Mammary epithelial cell (primary cell): ENCODE data around the gene OSBPL2.

Experiments
- EZH2 ChIP-seq: IDR thresholded peaks from 2 replicates; pipeline ENCODE4 v1.6.1; 2012; ENCODE audit warnings: low read length, inconsistent platforms, borderline replicate concordance
- TF ChIP-seq, protein P1 (sequence below), 2 donors: IDR thresholded peaks in 1 of 2; conservative IDR thresholded peaks in 1 of 2; 2 replicates each; pipeline ENCODE4 v1.5.1; 2011 to 2012; ENCODE audit warnings: inconsistent platforms in 2 of 2, low read length in 2 of 2, mild to moderate bottlenecking in 2 of 2, control low read depth in 1 of 2, low read depth in 1 of 2; ENCODE audit not compliant: insufficient read depth in 1 of 2; ENCODE audit errors: extremely low read depth in 1 of 2

DNA sequence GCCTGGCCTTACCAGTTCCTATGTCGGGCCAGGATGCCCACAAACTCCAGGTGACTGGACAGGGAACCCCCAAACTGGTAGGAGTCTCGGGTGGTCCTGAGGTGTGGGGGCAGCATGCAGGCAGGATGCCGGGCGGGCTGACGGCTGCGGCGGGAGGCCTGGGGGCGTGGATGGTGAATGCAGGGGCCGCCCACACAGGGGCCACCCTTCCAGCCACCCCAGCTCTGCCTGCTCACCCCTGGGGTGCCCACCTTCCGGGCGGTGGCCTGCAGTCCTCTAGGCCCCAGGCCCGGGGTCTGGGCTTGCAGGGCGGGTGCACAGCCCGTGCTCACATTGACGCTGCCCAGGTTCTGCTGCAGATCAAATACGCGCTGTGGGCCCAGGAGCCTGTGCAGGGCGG is 72.8 kb downstream of the OSBPL2 start:
- TF ChIP-seq, protein P1, sequence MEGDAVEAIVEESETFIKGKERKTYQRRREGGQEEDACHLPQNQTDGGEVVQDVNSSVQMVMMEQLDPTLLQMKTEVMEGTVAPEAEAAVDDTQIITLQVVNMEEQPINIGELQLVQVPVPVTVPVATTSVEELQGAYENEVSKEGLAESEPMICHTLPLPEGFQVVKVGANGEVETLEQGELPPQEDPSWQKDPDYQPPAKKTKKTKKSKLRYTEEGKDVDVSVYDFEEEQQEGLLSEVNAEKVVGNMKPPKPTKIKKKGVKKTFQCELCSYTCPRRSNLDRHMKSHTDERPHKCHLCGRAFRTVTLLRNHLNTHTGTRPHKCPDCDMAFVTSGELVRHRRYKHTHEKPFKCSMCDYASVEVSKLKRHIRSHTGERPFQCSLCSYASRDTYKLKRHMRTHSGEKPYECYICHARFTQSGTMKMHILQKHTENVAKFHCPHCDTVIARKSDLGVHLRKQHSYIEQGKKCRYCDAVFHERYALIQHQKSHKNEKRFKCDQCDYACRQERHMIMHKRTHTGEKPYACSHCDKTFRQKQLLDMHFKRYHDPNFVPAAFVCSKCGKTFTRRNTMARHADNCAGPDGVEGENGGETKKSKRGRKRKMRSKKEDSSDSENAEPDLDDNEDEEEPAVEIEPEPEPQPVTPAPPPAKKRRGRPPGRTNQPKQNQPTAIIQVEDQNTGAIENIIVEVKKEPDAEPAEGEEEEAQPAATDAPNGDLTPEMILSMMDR (conservative IDR thresholded peaks at IDR 0.05 in 1 of 2, IDR thresholded peaks at IDR 0.05 in 1 of 2; ENCODE audit: extremely low read depth in 1 of 2, insufficient read depth in 1 of 2, low read depth in 1 of 2, low read length in 2 of 2): no peak
- no peak for TF ChIP-seq EZH2
